HepG2 (cell line): ENCODE measurements around the gene IGFN1. TPM values are rescaled to one million over a fixed set of nuclear protein-coding genes. Genes with fewer than 3 reads are reported as not detected.

ENCODE experiments used
- ATRX ChIP-seq: sonication (generic); formaldehyde crosslinking; IDR thresholded peaks from 2 replicates; pipeline ENCODE4 v1.4.0; 2020; ENCODE audit warnings: missing genetic modification reagents, borderline replicate concordance
- EHMT2 ChIP-seq: fragments of 200-600 bp; sonication (generic); IDR thresholded peaks from 2 replicates; pipeline ENCODE4 v1.7.0; 2017; ENCODE audit warnings: antibody characterized with exemption, low read depth, low read length, borderline replicate concordance
- GFI1 ChIP-seq: sonication (generic); formaldehyde crosslinking; IDR thresholded peaks from 2 replicates; pipeline ENCODE4 v1.5.0; 2020; ENCODE audit warnings: missing genetic modification reagents, mild to moderate bottlenecking, borderline replicate concordance
- HMG20B ChIP-seq: conservative IDR thresholded peaks from 2 replicates; pipeline ENCODE4 v1.6.1; 2016; ENCODE audit warnings: missing genetic modification reagents, missing compliant biosample characterization
- HNF1A ChIP-seq, 2 experiments: sonication (generic) in 1 of 2; formaldehyde crosslinking in 1 of 2; IDR thresholded peaks; 2 replicates each; pipeline versions ENCODE4 v1.4.0 to v1.6.1; 2016 to 2020; ENCODE audit warnings: borderline replicate concordance in 1 of 2, low read depth in 1 of 2, mild to moderate bottlenecking in 1 of 2, missing genetic modification reagents in 1 of 2
- KDM5B ChIP-seq: sonication (generic); formaldehyde crosslinking; IDR thresholded peaks from 2 replicates; pipeline ENCODE4 v1.4.0; 2020; ENCODE audit warnings: missing genetic modification reagents, mild to moderate bottlenecking, borderline replicate concordance
- NCOA1 ChIP-seq: sonication (generic); formaldehyde crosslinking; IDR thresholded peaks from 2 replicates; pipeline ENCODE4 v1.9.0; 2021; ENCODE audit warnings: missing genetic modification reagents
- RFXAP ChIP-seq: sonication (generic); formaldehyde crosslinking; IDR thresholded peaks from 2 replicates; pipeline ENCODE4 v1.4.0; 2020; ENCODE audit warnings: missing genetic modification reagents, borderline replicate concordance
- SCMH1 ChIP-seq: sonication (generic); formaldehyde crosslinking; IDR thresholded peaks from 2 replicates; pipeline ENCODE4 v1.9.0; 2021; ENCODE audit warnings: missing genetic modification reagents, mild to moderate bottlenecking, borderline replicate concordance
- SKI ChIP-seq: fragments of 450-650 bp; IDR thresholded peaks from one replicate; pipeline ENCODE4 v1.6.1; 2018; ENCODE audit warnings: mild to moderate bottlenecking; ENCODE audit not compliant: partially characterized antibody
- SRF ChIP-seq: IDR thresholded peaks from 2 replicates; pipeline ENCODE4 v1.6.1; 2011; ENCODE audit warnings: mild to moderate bottlenecking, low read depth, low read length, moderate library complexity
- TOE1 ChIP-seq: sonication (generic); formaldehyde crosslinking; IDR thresholded peaks from 2 replicates; pipeline ENCODE4 v1.4.0; 2020; ENCODE audit warnings: mild to moderate bottlenecking, missing genetic modification reagents
- TP53 ChIP-seq: sonication (generic); formaldehyde crosslinking; conservative IDR thresholded peaks from 2 replicates; pipeline ENCODE4 v1.4.0; 2020; ENCODE audit warnings: missing genetic modification reagents
- ZIK1 ChIP-seq: sonication (generic); formaldehyde crosslinking; IDR thresholded peaks from 2 replicates; pipeline ENCODE4 v1.5.0; 2020; ENCODE audit warnings: mild to moderate bottlenecking, low read depth, missing genetic modification reagents, borderline replicate concordance
- ZNF260 ChIP-seq: sonication (generic); formaldehyde crosslinking; IDR thresholded peaks from 2 replicates; pipeline ENCODE4 v1.4.0; 2020; ENCODE audit warnings: missing genetic modification reagents, low read depth, mild to moderate bottlenecking, borderline replicate concordance
- ZNF264 ChIP-seq: sonication (generic); formaldehyde crosslinking; IDR thresholded peaks from 2 replicates; pipeline ENCODE4 v1.4.0; 2020; ENCODE audit warnings: missing genetic modification reagents
- ZNF503 ChIP-seq: sonication (generic); formaldehyde crosslinking; IDR thresholded peaks from 2 replicates; pipeline ENCODE4 v1.4.0; 2020; ENCODE audit warnings: missing genetic modification reagents
- ZNF724P ChIP-seq: sonication (generic); formaldehyde crosslinking; IDR thresholded peaks from 2 replicates; pipeline ENCODE4 v1.8.0; 2022; ENCODE audit warnings: missing genetic modification reagents, borderline replicate concordance
- ZNF770 ChIP-seq: sonication (generic); formaldehyde crosslinking; IDR thresholded peaks from 2 replicates; pipeline ENCODE4 v1.5.0; 2020; ENCODE audit warnings: mild to moderate bottlenecking, missing genetic modification reagents
- ZNF784 ChIP-seq: sonication (generic); formaldehyde crosslinking; IDR thresholded peaks from 2 replicates; pipeline ENCODE4 v1.5.1; 2020; ENCODE audit warnings: missing genetic modification reagents, mild to moderate bottlenecking, borderline replicate concordance
- polyA plus RNA-seq, 8 experiments: library from polyadenylated mRNA; depleted of rRNA in 3 of 8; stranded (reverse) in 7 of 8; unstranded in 1 of 8; fragments of >200 nt; fragmentation: Illumina TruSeq in 4 of 8; extraction: Trizol in 4 of 8; gene quantifications; 2 replicates each; pipeline versions ENCODE4 v1.2.1 to v1.2.3, GENCODE V29; 2011 to 2016; ENCODE audit warnings: low read depth in 4 of 8, missing spikeins in 1 of 8, mixed read lengths in 1 of 8; ENCODE audit not compliant: insufficient read depth in 1 of 8
- total RNA-seq, 5 experiments: library from RNA; depleted of rRNA; stranded (reverse); fragments of >200 nt; fragmentation: Illumina TruSeq; extraction: Trizol; gene quantifications; 2 replicates each; pipeline ENCODE4 v1.2.3, GENCODE V29; 2016; ENCODE audit warnings: low read depth in 1 of 5

Gene IGFN1
- total and polyA plus RNA-seq, 2 of the 13 experiments (the other 11 are each of a cell fraction or from before 2014, with no cell fraction given), result 0.04 to 0.05 TPM

- TF ChIP-seq HNF1A (IDR thresholded peaks at IDR 0.05; ENCODE audit: low read depth), result peak; percentile 77
- TF ChIP-seq HNF1A (CRISPR knock-in tag; IDR thresholded peaks at IDR 0.05; ENCODE audit: borderline replicate concordance), result peak; percentile 94
- no peak for TF ChIP-seq EHMT2
- TF ChIP-seq SKI, result peak; percentile 97
- TF ChIP-seq ZIK1, result no peak
- no peak for TF ChIP-seq NCOA1 (CRISPR knock-in tag)
- no peak for TF ChIP-seq ATRX (CRISPR knock-in tag)
- no peak for TF ChIP-seq SCMH1 (CRISPR knock-in tag)
- no peak for TF ChIP-seq TOE1 (CRISPR knock-in tag)
- TF ChIP-seq ZNF724P (CRISPR knock-in tag), result peak; percentile 49; the same call in 1 of the 2 replicates
- no peak for TF ChIP-seq ZNF260
- peak; percentile 92 for TF ChIP-seq HMG20B
- 0 out of 2 replicates have a peak, but pooled peaks have one; percentile 13 for TF ChIP-seq ZNF784 (CRISPR knock-in tag)
- TF ChIP-seq SRF, result no peak; the same call in 1 of the 2 replicates
- TF ChIP-seq TP53 (CRISPR knock-in tag), result no peak; the same call in 1 of the 2 replicates
- TF ChIP-seq ZNF264 (CRISPR knock-in tag), result 0 out of 2 replicates have a peak, but pooled peaks have one; percentile 79
- TF ChIP-seq ZNF503, result peak; percentile 87; the same call in 1 of the 2 replicates
- TF ChIP-seq KDM5B (CRISPR knock-in tag), result no peak; the same call in 1 of the 2 replicates
- peak; percentile 93 for TF ChIP-seq GFI1 (CRISPR knock-in tag)
- TF ChIP-seq RFXAP (CRISPR knock-in tag), result peak; percentile 92
- TF ChIP-seq ZNF770 (CRISPR knock-in tag), result peak; percentile 4; the same call in 1 of the 2 replicates
These were observed 20.0 kb upstream of the IGFN1 start (continued) for GRCh38 chr1:201170533-201171062.
